Keratinocyte (primary cell): Measurements from ENCODE around the gene RAET1E.

Experiments used
- EZH2 ChIP-seq: IDR thresholded peaks from one replicate; pipeline ENCODE4 v1.6.1; 2012; ENCODE audit warnings: inconsistent platforms, mild to moderate bottlenecking, low read length, moderate library complexity
- TF ChIP-seq, protein P1 (sequence below), 3 experiments: IDR thresholded peaks in 1 of 3; conservative IDR thresholded peaks in 1 of 3; optimal IDR thresholded peaks in 1 of 3; 2 replicates in 2 of 3; 3 replicates in 1 of 3; pipeline versions ENCODE3 to v1.5.1; 2011; ENCODE audit warnings: low read length in 3 of 3, mild to moderate bottlenecking in 3 of 3, moderate library complexity in 2 of 3, control low read depth in 1 of 3, inconsistent platforms in 1 of 3; ENCODE audit not compliant: insufficient read depth in 2 of 3; ENCODE audit errors: extremely low read depth in 1 of 3

DNA sequence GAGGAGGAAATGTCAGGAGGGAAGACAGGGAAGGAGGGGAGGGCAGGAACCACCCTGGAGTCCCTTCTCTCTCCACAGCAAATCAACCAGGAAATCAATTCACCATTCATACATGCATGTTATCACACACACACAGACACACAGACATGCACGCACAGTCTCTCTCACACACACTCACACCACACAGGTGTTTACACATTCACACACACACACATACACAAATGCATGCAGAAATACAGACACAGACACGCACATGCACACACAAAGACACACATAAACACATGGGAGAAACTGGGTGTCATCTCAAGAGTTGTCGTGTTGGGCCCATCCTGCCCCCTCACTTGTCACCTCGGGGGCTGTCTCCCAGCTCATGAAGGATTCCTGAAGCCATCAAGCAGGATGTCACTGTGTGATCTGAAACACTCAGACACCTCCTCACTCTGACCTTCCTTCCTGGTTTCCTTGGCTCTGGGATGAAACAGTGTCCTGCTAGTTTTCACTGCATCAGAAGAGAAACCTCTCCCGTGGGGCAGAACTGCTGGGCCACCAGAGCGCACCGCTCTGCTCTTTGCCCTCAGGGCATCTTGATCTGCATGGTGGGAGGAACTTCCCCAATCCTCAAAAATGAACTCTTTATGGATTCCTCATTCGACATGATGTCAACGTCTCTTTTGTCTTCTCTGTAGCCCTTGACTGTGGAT lies 15.8 kb upstream of the RAET1E start:
- TF ChIP-seq, protein P1, sequence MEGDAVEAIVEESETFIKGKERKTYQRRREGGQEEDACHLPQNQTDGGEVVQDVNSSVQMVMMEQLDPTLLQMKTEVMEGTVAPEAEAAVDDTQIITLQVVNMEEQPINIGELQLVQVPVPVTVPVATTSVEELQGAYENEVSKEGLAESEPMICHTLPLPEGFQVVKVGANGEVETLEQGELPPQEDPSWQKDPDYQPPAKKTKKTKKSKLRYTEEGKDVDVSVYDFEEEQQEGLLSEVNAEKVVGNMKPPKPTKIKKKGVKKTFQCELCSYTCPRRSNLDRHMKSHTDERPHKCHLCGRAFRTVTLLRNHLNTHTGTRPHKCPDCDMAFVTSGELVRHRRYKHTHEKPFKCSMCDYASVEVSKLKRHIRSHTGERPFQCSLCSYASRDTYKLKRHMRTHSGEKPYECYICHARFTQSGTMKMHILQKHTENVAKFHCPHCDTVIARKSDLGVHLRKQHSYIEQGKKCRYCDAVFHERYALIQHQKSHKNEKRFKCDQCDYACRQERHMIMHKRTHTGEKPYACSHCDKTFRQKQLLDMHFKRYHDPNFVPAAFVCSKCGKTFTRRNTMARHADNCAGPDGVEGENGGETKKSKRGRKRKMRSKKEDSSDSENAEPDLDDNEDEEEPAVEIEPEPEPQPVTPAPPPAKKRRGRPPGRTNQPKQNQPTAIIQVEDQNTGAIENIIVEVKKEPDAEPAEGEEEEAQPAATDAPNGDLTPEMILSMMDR (optimal IDR thresholded peaks at IDR 0.05 in 1 of 3, IDR thresholded peaks at IDR 0.05 in 1 of 3, conservative IDR thresholded peaks at IDR 0.05 in 1 of 3; ENCODE audit: extremely low read depth in 1 of 3, insufficient read depth in 2 of 3, low read length in 3 of 3): no peak
- TF ChIP-seq EZH2: no peak
